ENCODE measurements around the gene MAP3K7.

MAP3K7 gene

GRCh38 chr6:90502866-90503407 lies 83.9 kb downstream of the MAP3K7 start:
- Histone ChIP-seq H3K4me1 (ENCODE audit: control insufficient read depth, insufficient read depth, low read length) (no peaks in the 10 kb centered on the region), H3K4me3 (ENCODE audit: low read length) (no peak overlapping the region)

DNA sequence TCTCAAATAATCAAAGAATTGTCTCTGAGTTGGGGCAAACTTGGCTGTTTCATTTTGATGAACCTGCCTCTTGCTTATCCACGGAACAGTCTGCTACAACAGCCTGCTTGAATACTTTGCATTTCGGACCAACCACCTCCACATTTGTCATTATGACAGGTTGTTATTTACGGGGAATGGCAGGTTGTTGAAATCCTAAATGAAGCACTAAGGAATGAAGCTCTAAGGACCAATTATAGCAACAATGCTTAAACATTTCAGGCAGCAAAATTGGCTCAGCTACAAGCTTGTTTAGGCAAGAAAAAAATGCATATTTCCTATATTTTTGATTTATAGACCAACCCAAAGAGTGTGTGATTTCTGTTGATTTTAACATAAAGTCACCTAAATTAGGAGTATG lies 84.5 kb downstream of the MAP3K7 start:
- no peak overlapping the region for H3K27ac ChIP-seq (ENCODE audit: low read depth, low read length)
- no peak overlapping the region for H3K4me3 ChIP-seq (ENCODE audit: low read length)
- H3K27me3 ChIP-seq (ENCODE audit: control insufficient read depth, insufficient read depth, low read length): no peaks in the 10 kb centered on the region
- no peaks in the 10 kb centered on the region for H3K4me1 ChIP-seq (ENCODE audit: control insufficient read depth, insufficient read depth, low read length)
- H3K36me3 ChIP-seq (ENCODE audit: control insufficient read depth, insufficient read depth, low read length): no peaks in the 10 kb centered on the region
- H3K9ac ChIP-seq (ENCODE audit: low read length): no peak overlapping the region

More at GRCh38 chr6:90502866-90503407, 83.9 kb downstream of the MAP3K7 start:
- H3K27me3 ChIP-seq (ENCODE audit: control insufficient read depth, insufficient read depth, low read length): no peaks in the 10 kb centered on the region
- H3K27ac ChIP-seq (ENCODE audit: low read depth, low read length): no peak overlapping the region
- H3K9ac ChIP-seq (ENCODE audit: low read length): no peak overlapping the region
- H3K36me3 ChIP-seq (ENCODE audit: control insufficient read depth, insufficient read depth, low read length): no peaks in the 10 kb centered on the region

DNA sequence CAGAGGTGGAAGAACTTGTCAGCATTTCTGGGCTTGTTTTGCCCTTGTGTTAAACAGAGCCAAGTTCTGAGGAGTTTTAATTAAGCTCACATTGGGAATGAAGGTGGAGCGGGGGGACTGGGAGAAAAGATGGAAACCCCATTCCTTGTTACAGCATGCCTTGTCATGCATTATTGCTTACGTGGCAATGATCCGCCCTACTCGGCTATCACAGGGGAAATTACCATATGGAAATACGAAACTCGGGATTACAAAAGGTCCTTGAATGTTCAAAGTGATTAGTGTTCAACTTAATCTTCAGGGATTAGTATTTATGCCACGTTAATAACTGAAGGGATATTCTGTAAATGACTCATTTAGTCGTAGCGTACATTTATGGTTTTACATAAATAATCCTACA lies 86.4 kb downstream of the MAP3K7 start:
- H3K4me3 ChIP-seq (ENCODE audit: low read length): no peak overlapping the region
- H3K36me3 ChIP-seq (ENCODE audit: control insufficient read depth, insufficient read depth, low read length): no peaks in the 10 kb centered on the region

DNA sequence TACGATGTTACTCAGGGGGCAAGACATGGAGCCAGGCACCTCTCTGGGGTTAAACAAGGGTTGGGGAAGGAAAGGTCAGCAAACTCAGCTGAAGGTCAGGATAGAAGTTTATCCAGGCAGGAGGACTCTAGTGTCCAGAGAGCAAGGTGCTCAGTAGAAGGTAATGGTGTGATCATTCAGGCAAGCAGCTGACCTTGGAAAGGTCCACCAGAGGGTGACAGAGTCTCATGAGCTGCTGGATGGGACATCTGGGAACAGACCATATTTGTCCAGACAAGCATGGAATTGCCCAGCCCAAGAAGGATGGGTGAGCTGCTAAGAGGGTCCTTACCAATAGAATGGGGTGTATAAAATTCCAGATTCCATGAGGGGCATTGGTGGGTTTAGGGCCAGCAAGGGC lies 89.5 kb downstream of the MAP3K7 start:
- Histone ChIP-seq H3K4me3 (ENCODE audit: low read length) (no peak overlapping the region), H3K27me3 (ENCODE audit: control insufficient read depth, insufficient read depth, low read length) (no peaks in the 10 kb centered on the region), H3K9ac (ENCODE audit: low read length) (no peak overlapping the region), H3K4me1 (ENCODE audit: control insufficient read depth, insufficient read depth, low read length) (no peaks in the 10 kb centered on the region), H3K27ac (ENCODE audit: low read depth, low read length) (no peak overlapping the region), H3K36me3 (ENCODE audit: control insufficient read depth, insufficient read depth, low read length) (no peaks in the 10 kb centered on the region)

More for the DNA sequence above, 86.4 kb downstream of the MAP3K7 start:
- Histone ChIP-seq H3K4me1 (ENCODE audit: control insufficient read depth, insufficient read depth, low read length) (no peaks in the 10 kb centered on the region), H3K9ac (ENCODE audit: low read length) (no peak overlapping the region), H3K27me3 (ENCODE audit: control insufficient read depth, insufficient read depth, low read length) (no peaks in the 10 kb centered on the region), H3K27ac (ENCODE audit: low read depth, low read length) (no peak overlapping the region)

- H3K4me3 ChIP-seq (ENCODE audit: low read length): no peak overlapping the region
- no peaks in the 10 kb centered on the region for H3K36me3 ChIP-seq (ENCODE audit: control insufficient read depth, insufficient read depth, low read length)
- no peaks in the 10 kb centered on the region for H3K27me3 ChIP-seq (ENCODE audit: control insufficient read depth, insufficient read depth, low read length)
- no peak overlapping the region for H3K27ac ChIP-seq (ENCODE audit: low read depth, low read length)
- H3K9ac ChIP-seq (ENCODE audit: low read length): no peak overlapping the region
- H3K4me1 ChIP-seq (ENCODE audit: control insufficient read depth, insufficient read depth, low read length): no peaks in the 10 kb centered on the region
Observed at GRCh38 chr6:90496258-90497016, 90.4 kb downstream of the MAP3K7 start.

GRCh38 chr6:90495216-90495817 lies 91.6 kb downstream of the MAP3K7 start:
- Histone ChIP-seq H3K27me3 (ENCODE audit: control insufficient read depth, insufficient read depth, low read length) (no peaks in the 10 kb centered on the region), H3K36me3 (ENCODE audit: control insufficient read depth, insufficient read depth, low read length) (no peaks in the 10 kb centered on the region), H3K9ac (ENCODE audit: low read length) (no peak overlapping the region), H3K27ac (ENCODE audit: low read depth, low read length) (no peak overlapping the region), H3K4me3 (ENCODE audit: low read length) (no peak overlapping the region), H3K4me1 (ENCODE audit: control insufficient read depth, insufficient read depth, low read length) (no peaks in the 10 kb centered on the region)

DNA sequence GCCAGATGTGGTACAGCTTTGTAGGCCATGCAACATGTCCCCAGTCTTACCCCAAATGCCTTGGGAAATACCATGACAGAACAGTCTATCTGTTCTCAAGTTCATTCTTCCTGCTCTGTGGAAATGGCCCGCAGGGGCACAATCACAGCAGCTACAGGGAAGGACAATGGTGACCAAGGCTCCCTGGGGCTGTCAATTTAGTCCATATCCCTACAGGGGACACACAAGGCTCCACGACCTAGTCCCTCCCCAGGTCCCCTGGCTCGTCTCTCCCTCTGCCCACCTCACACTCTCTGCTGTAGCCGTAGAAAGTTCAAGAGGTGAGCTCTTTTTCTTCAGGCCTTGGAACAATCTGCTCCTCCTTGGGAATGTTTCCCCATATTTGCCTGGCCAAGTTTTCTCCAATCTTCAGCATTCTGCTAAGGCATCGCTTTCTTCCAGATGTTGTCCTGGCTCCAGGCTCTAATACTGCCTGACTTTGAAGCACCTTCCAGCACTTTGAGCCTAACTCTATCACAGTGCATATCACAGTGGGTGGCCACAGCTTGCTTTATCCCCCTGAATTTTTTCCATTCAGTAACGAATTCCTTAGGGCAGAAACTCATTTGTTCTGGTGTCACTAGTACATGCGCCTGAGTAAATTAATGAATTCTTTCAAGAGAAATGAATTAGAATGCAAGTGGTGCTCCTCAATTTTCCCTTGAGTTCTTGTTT lies 92.6 kb downstream of the MAP3K7 start:
- no peak overlapping the region for H3K9ac ChIP-seq (ENCODE audit: low read length)
- no peak overlapping the region for H3K4me3 ChIP-seq (ENCODE audit: low read length)
- H3K27ac ChIP-seq (ENCODE audit: low read depth, low read length): no peak overlapping the region
- H3K4me1 ChIP-seq (ENCODE audit: control insufficient read depth, insufficient read depth, low read length): no peaks in the 10 kb centered on the region
- no peaks in the 10 kb centered on the region for H3K27me3 ChIP-seq (ENCODE audit: control insufficient read depth, insufficient read depth, low read length)
- H3K36me3 ChIP-seq (ENCODE audit: control insufficient read depth, insufficient read depth, low read length): no peaks in the 10 kb centered on the region

DNA sequence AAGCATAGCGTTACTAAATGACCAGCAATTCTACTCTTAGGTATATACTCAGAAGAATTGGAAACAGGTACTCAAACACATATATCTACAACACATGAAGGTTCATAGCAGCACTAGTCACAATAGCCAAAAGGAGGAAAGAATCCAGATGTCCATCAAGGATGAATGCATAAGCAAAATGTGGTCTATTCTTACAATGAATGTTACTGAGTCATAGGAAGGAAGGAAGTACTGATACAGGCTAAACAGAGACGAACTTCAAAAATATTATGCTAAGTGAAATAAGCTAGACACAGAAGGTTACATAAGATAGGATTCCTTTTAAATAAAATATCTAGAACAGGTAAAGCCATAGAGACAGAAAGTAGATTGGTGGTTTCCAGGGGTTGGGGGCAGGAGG lies 93.5 kb downstream of the MAP3K7 start:
- H3K27me3 ChIP-seq (ENCODE audit: control insufficient read depth, insufficient read depth, low read length): no peaks in the 10 kb centered on the region

DNA sequence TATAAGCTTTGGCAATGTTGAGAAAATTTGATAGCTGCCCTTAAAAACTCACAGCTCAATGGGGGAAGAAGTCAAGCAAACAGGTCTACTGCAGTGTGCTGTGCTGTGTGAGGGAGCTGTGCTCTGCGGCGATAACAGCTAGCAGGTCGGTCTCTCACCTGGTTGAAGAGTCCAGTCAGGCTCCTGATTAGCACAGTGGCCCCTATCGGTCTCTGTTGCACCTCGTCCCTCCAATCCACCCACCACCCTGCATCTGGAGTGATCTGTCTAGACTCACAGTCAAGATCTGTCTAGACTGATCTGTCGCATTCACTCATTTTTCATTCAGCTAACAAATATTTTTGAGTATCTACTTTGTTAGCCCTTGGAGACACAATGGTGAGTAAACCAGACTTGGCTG lies 94.1 kb downstream of the MAP3K7 start:
- no peak overlapping the region for H3K9ac ChIP-seq (ENCODE audit: low read length)
- no peaks in the 10 kb centered on the region for H3K27me3 ChIP-seq (ENCODE audit: control insufficient read depth, insufficient read depth, low read length)

More for the DNA sequence above, 93.5 kb downstream of the MAP3K7 start:
- Histone ChIP-seq H3K27ac (ENCODE audit: low read depth, low read length) (no peak overlapping the region), H3K4me3 (ENCODE audit: low read length) (no peak overlapping the region), H3K36me3 (ENCODE audit: control insufficient read depth, insufficient read depth, low read length) (no peaks in the 10 kb centered on the region), H3K9ac (ENCODE audit: low read length) (no peak overlapping the region), H3K4me1 (ENCODE audit: control insufficient read depth, insufficient read depth, low read length) (no peaks in the 10 kb centered on the region)

GRCh38 chr6:90492369-90492768 lies 94.5 kb downstream of the MAP3K7 start:
- Histone ChIP-seq H3K4me3 (ENCODE audit: low read length) (no peak overlapping the region), H3K27me3 (ENCODE audit: control insufficient read depth, insufficient read depth, low read length) (no peaks in the 10 kb centered on the region), H3K4me1 (ENCODE audit: control insufficient read depth, insufficient read depth, low read length) (no peaks in the 10 kb centered on the region), H3K9ac (ENCODE audit: low read length) (no peak overlapping the region), H3K36me3 (ENCODE audit: control insufficient read depth, insufficient read depth, low read length) (no peaks in the 10 kb centered on the region), H3K27ac (ENCODE audit: low read depth, low read length) (no peak overlapping the region)

More for the DNA sequence above, 94.1 kb downstream of the MAP3K7 start:
- Histone ChIP-seq H3K36me3 (ENCODE audit: control insufficient read depth, insufficient read depth, low read length) (no peaks in the 10 kb centered on the region), H3K27ac (ENCODE audit: low read depth, low read length) (no peak overlapping the region), H3K4me3 (ENCODE audit: low read length) (no peak overlapping the region), H3K4me1 (ENCODE audit: control insufficient read depth, insufficient read depth, low read length) (no peaks in the 10 kb centered on the region)

- H3K27ac ChIP-seq (ENCODE audit: low read depth, low read length): no peak overlapping the region
- no peaks in the 10 kb centered on the region for H3K4me1 ChIP-seq (ENCODE audit: control insufficient read depth, insufficient read depth, low read length)
- H3K36me3 ChIP-seq (ENCODE audit: control insufficient read depth, insufficient read depth, low read length): no peaks in the 10 kb centered on the region
- H3K9ac ChIP-seq (ENCODE audit: low read length): no peak overlapping the region
- H3K4me3 ChIP-seq (ENCODE audit: low read length): no peak overlapping the region
- H3K27me3 ChIP-seq (ENCODE audit: control insufficient read depth, insufficient read depth, low read length): no peaks in the 10 kb centered on the region
Observed at GRCh38 chr6:90490030-90490716, 96.7 kb downstream of the MAP3K7 start.

GRCh38 chr6:90488816-90489215 lies 98.1 kb downstream of the MAP3K7 start:
- no peaks in the 10 kb centered on the region for H3K4me1 ChIP-seq (ENCODE audit: control insufficient read depth, insufficient read depth, low read length)
- H3K9ac ChIP-seq (ENCODE audit: low read length): no peak overlapping the region
- no peak overlapping the region for H3K4me3 ChIP-seq (ENCODE audit: low read length)
- H3K27me3 ChIP-seq (ENCODE audit: control insufficient read depth, insufficient read depth, low read length): no peaks in the 10 kb centered on the region
- H3K27ac ChIP-seq (ENCODE audit: low read depth, low read length): no peak overlapping the region
- H3K36me3 ChIP-seq (ENCODE audit: control insufficient read depth, insufficient read depth, low read length): no peaks in the 10 kb centered on the region
